HG03575 (cell line): ENCODE data around the gene EZR.

Experiments used
- ATAC-seq: cut with Tn5 transposase; IDR thresholded peaks from one replicate; pipeline ENCODE4 v1.9.1; 2021; ENCODE audit not compliant: unreplicated experiment, insufficient number of reproducible peaks, low FRiP score; ENCODE audit errors: extremely low read depth

The EZR gene

GRCh38 chr6:158783167-158783450 lies 36.1 kb downstream of the EZR start:
- no peak for ATAC-seq

GRCh38 chr6:158782432-158783166 lies 36.6 kb downstream of the EZR start:
- no peak for ATAC-seq

DNA sequence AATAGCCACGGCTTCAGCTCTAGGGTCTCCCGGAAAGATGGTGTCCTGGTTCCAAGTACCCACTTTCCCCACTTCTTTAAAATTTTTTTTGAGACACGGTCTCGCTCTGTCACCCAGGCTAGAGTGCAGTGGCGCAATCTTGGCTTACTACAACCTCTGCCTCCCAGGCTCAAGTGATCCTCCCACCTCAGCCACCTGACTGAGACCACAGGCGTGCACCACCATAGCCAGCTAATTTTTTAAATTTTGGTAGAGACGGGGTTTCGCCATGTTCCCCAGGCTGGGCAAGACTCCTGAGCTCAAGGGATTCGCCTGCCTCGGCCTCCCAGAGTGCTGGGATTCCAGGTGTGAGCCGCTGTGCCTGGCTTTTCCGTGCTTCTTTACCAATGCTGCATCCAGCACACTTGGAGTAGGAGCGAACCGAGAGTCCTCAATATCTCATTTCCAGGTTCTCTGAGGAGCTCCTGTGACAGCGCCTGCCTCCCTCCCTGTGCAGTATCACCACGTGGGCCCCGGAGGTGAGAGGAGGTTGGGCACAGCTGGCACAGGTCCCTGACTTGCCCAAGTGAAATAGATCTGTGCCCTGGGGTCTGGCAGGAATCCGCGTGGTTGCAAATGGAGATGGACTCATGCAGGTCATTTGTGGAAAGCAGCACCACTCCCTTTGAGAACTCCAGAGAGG lies 37.3 kb downstream of the EZR start:
- ATAC-seq, result no peak

- ATAC-seq, result no peak
Measured at GRCh38 chr6:158780988-158781691, 38.0 kb downstream of the EZR start.

DNA sequence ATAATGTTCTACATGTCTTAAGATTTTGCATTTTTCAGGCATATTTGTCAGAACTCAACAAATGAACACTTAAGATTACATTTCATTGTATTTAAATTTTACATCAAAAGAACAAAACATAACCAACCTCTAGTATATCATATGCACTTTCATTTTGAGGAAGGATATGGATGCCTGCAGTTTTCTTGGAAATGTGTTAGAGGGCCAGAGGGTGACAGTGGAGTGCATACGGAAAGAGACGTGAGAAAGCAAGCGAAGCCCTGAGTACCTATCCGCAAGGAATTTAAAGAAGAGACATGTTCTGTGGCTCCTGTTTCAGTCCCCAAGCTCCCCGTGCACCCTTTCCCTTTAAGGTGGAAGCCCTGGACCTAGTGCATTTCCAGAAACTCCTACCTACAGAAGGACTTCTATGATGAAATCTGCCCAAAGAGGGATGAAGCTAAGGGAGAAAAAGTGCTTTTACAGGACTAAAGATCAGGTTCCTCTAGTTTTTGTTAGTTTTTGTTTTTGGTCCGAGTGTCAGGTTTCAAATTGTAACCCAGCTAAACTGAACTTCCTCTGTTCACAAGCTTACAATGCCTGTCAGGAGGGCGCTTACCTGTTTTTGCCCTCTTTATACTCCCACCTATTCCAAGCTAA lies 38.8 kb downstream of the EZR start:
- no peak for ATAC-seq

GRCh38 chr6:158778005-158778527 lies 41.1 kb downstream of the EZR start:
- ATAC-seq, result no peak

GRCh38 chr6:158777510-158777909 lies 41.7 kb downstream of the EZR start:
- no peak for ATAC-seq

GRCh38 chr6:158776737-158777136 lies 42.4 kb downstream of the EZR start:
- ATAC-seq, result no peak

DNA sequence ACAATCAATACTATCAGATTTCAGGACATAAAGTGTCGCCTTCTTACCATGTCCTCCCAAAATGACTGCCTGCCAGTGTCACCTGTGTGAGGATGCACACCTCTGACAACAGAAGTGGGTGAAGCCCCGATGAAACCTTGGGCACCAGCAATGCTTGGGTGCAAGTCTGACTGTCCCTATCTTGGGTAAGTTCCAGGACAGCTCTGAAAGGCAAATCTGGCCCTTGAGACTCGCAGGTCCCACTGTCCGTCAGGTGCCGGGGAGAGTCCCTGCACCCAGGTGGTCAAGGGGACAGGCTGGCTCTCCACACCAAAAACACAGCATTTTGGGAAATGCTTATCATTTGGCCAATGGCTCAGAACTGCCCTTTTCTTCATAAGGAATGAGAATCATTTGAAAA lies 43.3 kb downstream of the EZR start:
- no peak for ATAC-seq

DNA sequence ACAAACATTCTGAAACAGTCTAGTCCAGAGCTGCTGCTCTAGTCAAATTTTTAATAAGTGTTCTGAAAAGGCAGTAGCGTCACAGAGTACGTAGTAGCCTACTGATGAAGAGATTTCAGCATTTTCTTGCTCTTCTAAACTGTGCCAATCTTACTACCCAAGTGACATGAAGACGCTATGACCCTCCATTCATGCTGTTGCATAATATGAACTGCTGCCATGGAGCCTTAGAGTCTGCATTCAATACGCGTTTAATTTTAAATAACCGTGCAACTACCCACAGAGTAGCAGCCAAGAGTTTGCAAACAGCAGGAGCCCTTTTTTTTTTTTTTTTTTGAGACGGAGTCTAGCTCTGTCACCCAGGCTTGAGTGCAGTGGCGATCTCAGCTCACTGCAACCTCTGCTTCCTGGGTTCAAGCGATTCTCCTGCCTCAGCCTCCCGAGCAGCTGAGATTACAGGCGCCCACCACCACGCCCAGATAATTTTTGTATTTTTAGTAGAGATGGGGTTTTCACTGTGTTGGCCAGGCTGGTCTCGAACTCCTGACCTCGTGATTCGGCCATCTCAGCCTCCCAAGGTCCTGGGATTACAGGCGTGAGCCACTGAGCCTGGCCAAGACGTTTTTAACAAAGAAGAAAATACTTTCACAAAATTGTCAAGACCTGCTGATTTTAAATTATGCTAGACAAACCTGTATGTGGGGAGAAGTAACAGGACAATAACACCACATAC lies 44.3 kb downstream of the EZR start:
- ATAC-seq, result no peak

- no peak for ATAC-seq
Measured at GRCh38 chr6:158773581-158774449, 45.4 kb downstream of the EZR start.

DNA sequence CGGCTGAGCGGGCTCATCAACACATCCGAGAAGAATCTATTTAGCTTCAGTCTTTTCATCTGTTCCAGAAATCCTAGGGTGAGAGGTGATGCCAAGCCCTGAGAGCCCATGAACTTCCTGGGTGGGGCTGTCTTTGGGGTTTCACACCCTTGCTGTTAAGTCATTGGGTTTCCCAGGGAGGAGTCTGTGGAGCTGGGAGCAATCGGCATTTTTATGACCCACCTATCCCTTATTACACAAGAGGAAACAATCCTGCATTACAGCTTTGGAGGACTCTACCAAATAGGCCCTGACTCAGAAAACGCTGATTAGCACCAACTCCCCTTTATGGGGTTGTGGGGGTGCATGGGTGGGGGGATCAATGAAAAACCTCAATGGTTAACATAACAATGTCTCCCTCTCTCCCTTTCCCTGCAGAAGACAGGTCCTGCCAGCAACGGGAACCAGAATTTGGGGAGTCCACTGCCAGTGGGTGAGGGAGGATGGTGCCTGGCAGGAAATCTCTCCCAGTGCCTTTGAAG lies 46.3 kb downstream of the EZR start:
- no peak for ATAC-seq

GRCh38 chr6:158772172-158772571 lies 47.0 kb downstream of the EZR start:
- no peak for ATAC-seq

DNA sequence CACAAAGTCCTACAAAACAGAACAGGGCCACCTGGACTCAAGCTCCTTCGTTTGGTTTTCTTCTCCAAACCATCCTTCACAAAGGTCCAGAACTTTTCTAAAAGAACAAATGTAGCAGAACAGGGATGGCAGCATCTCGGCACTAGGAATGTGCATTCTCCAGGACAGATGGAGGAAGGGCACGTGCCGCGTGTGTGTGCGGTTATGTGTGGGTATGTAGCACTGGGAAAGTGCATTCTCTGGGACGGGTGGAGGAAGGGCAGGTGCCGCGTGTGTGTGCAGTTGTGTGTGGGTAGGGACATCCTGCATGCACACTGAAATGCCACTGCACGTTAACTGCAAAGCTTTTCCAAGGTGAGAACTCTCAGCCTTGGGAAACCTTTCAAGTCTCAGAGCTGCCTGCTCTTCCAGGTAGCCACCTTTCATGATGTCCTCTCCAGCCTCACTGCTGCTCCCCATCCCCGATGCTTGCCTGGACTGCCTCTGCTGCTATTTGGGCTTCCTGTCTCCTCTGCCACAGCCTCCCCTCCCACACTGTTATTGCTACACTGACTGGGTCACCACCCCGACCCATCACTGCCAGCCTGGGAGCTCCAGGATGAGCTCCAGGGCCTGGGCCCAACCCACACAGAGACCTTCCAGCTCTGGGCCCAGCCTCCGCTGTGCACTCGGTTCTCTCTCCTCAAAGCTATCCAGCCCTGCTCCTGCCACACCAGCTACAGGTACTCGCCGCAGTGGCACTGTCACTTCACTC lies 47.6 kb downstream of the EZR start:
- ATAC-seq, result no peak

GRCh38 chr6:158770533-158771330 lies 48.4 kb downstream of the EZR start:
- no peak for ATAC-seq

- ATAC-seq, result no peak
Measured at GRCh38 chr6:158769771-158770432, 49.3 kb downstream of the EZR start.
